Activated T-cell treated with anti-CD3 and anti-CD28 coated beads for 1 hour (primary cell): ENCODE data around the gene NLRP8.
"Not testable (repeated sequence)": the region's sequence is repeated elsewhere in the genome, so short reads cannot be mapped to it uniquely, and the experiment has no call there.

ENCODE experiments used
- DNase-seq: peaks from one replicate; pipeline ENCODE4 v3.0.0-alpha.2; 2020; ENCODE audit warnings: low read depth

NLRP8 gene

GRCh38 chr19:55947532-55947931, at the start of gene NLRP8:
NLRP8 (plus strand) TSS chr19:55947832.
- no peak for DNase-seq

GRCh38 chr19:55898911-55899310, 48.7 kb upstream of the NLRP8 start:
- no peak for DNase-seq

- DNase-seq: no peak
Measured at GRCh38 chr19:55901369-55902079, 46.1 kb upstream of the NLRP8 start.

- no peak for DNase-seq
Measured at GRCh38 chr19:55902080-55902751, 45.4 kb upstream of the NLRP8 start.

- no peak for DNase-seq
Measured at GRCh38 chr19:55907286-55907685, 40.3 kb upstream of the NLRP8 start.

- DNase-seq: no peak
Measured at GRCh38 chr19:55907746-55908145, 39.9 kb upstream of the NLRP8 start.

GRCh38 chr19:55909801-55910200, 37.8 kb upstream of the NLRP8 start:
- DNase-seq: no peak

- DNase-seq: no peak
Measured at GRCh38 chr19:55912916-55913315, 34.7 kb upstream of the NLRP8 start.

- no peak for DNase-seq
Measured at GRCh38 chr19:55913643-55914268, 33.9 kb upstream of the NLRP8 start.

GRCh38 chr19:55923556-55923955, 24.1 kb upstream of the NLRP8 start:
- no peak for DNase-seq

- no peak for DNase-seq
Measured at GRCh38 chr19:55927991-55928390, 19.6 kb upstream of the NLRP8 start.

- not testable (repeated sequence) for DNase-seq
Measured at GRCh38 chr19:55929258-55929657, 18.4 kb upstream of the NLRP8 start.

GRCh38 chr19:55930996-55931515, 16.6 kb upstream of the NLRP8 start:
- DNase-seq: no peak

- DNase-seq: no peak
Measured at GRCh38 chr19:55931936-55932386, 15.7 kb upstream of the NLRP8 start, which contains the start of gene NLRP13. NLRP13 (minus strand) TSS chr19:55932336; CDS start chr19:55932311, 25 bp downstream.

GRCh38 chr19:55935206-55935605, 12.4 kb upstream of the NLRP8 start:
- no peak for DNase-seq

- DNase-seq: no peak
Measured at GRCh38 chr19:55939206-55939605, 8.4 kb upstream of the NLRP8 start.

GRCh38 chr19:55940306-55940705, 7.3 kb upstream of the NLRP8 start:
- DNase-seq: no peak

GRCh38 chr19:55950566-55950965, 2.9 kb downstream of the NLRP8 start:
- not testable (repeated sequence) for DNase-seq

- no peak for DNase-seq
Measured at GRCh38 chr19:55956431-55956830, 8.8 kb downstream of the NLRP8 start.

- DNase-seq: no peak
Measured at GRCh38 chr19:55958356-55958755, 10.7 kb downstream of the NLRP8 start.

GRCh38 chr19:55959996-55960675, 12.5 kb downstream of the NLRP8 start:
- DNase-seq: no peak

- no peak for DNase-seq
Measured at GRCh38 chr19:55962186-55962585, 14.6 kb downstream of the NLRP8 start.
